ENCODE results near the gene ADAM22.

Gene ADAM22

DNA sequence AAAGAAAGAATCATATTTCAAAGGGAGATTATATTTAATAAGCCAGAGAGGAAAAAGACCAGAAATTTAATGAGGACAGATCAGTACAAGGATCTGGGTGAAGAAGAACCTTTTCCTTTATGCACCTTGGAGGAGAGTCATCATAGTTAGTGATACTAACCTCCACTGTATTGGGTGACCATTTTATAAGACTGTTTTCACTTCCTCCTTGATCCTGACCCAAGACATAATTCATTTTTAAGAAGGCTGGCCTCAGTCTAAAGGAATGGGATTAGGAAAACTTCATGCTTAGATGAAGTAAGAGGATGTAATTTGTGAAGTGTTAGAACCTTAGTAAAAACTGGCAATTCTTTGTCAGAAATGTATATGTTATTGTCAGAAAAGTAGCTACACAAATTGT, 68.6 kb downstream of the ADAM22 start:
- no peak for TF ChIP-seq CTCF (conservative IDR thresholded peaks at IDR 0.05; ENCODE audit: low read depth, low read length)
- DNase-seq (ENCODE audit: low read depth): no peak
- no peak overlapping the region for H3K4me3 ChIP-seq (ENCODE audit: low read depth, low read length)

GRCh38 chr7:88003581-88003980, 69.5 kb downstream of the ADAM22 start:
- no peak for TF ChIP-seq CTCF (conservative IDR thresholded peaks at IDR 0.05; ENCODE audit: low read depth, low read length)
- H3K4me3 ChIP-seq (ENCODE audit: low read depth, low read length): no peak overlapping the region
- DNase-seq (ENCODE audit: low read depth): no peak

- no peak for DNase-seq (ENCODE audit: low read depth)
- no peak overlapping the region for H3K4me3 ChIP-seq (ENCODE audit: low read depth, low read length)
- no peak for TF ChIP-seq CTCF (conservative IDR thresholded peaks at IDR 0.05; ENCODE audit: low read depth, low read length)
These were observed 71.1 kb downstream of the ADAM22 start for GRCh38 chr7:88005191-88005590.

- peak; percentile 40 for DNase-seq (ENCODE audit: low read depth)
- TF ChIP-seq CTCF (conservative IDR thresholded peaks at IDR 0.05; ENCODE audit: low read depth, low read length): no peak
- H3K4me3 ChIP-seq (ENCODE audit: low read depth, low read length): no peak overlapping the region
These were observed 75.6 kb downstream of the ADAM22 start for GRCh38 chr7:88009651-88010050.

DNA sequence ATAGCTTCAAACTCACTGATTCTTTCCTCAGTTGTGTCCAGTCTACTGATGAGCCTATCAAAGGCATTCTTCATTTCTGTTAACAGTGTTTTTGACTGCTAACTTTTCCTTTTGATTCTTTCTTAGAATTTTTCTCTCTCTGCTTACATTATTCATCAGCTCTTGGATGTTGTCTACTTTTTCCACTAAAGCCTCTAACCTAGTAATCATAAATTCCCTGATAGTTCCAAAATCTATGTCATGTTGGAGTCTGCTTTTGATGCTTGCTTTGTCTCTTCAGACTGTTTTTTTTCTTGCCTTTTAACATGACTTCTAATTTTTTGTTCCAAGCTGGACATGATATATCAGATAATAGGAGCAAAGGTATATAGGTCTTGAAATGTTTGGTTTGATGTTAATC, 78.0 kb downstream of the ADAM22 start:
- no peak overlapping the region for H3K4me3 ChIP-seq (ENCODE audit: low read depth, low read length)
- TF ChIP-seq CTCF (conservative IDR thresholded peaks at IDR 0.05; ENCODE audit: low read depth, low read length): no peak
- DNase-seq (ENCODE audit: low read depth): no peak

GRCh38 chr7:88013981-88014380, 79.9 kb downstream of the ADAM22 start:
- no peak for TF ChIP-seq CTCF (conservative IDR thresholded peaks at IDR 0.05; ENCODE audit: low read depth, low read length)
- no peak for DNase-seq (ENCODE audit: low read depth)
- H3K4me3 ChIP-seq (ENCODE audit: low read depth, low read length): no peak overlapping the region

GRCh38 chr7:88014581-88014980, 80.5 kb downstream of the ADAM22 start:
- no peak for TF ChIP-seq CTCF (conservative IDR thresholded peaks at IDR 0.05; ENCODE audit: low read depth, low read length)
- no peak overlapping the region for H3K4me3 ChIP-seq (ENCODE audit: low read depth, low read length)
- no peak for DNase-seq (ENCODE audit: low read depth)

Measured in choroid plexus epithelial cell (primary cell).